ENCODE measurements around the gene HABP2.

DNA sequence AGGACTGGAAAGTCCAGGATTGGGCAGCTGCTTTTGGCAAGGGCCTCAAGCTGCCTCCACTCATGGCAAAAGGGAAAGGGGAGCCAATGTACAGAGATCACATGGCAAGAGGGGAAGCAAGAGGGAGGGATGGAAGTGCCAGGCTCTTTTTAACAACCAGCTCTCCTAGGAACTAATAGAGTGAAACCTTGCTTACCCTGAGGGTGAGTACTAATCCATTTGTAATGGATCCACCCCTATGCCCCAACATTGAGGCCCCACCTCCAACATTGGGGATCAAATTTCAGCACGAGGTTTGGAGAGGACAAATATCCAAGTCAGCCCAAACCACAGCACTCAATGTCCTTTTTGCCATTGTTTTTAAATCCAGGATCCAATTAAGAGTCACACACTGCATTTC, 12.5 kb downstream of the HABP2 start:
- TF ChIP-seq, protein P1, sequence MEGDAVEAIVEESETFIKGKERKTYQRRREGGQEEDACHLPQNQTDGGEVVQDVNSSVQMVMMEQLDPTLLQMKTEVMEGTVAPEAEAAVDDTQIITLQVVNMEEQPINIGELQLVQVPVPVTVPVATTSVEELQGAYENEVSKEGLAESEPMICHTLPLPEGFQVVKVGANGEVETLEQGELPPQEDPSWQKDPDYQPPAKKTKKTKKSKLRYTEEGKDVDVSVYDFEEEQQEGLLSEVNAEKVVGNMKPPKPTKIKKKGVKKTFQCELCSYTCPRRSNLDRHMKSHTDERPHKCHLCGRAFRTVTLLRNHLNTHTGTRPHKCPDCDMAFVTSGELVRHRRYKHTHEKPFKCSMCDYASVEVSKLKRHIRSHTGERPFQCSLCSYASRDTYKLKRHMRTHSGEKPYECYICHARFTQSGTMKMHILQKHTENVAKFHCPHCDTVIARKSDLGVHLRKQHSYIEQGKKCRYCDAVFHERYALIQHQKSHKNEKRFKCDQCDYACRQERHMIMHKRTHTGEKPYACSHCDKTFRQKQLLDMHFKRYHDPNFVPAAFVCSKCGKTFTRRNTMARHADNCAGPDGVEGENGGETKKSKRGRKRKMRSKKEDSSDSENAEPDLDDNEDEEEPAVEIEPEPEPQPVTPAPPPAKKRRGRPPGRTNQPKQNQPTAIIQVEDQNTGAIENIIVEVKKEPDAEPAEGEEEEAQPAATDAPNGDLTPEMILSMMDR (IDR thresholded peaks at IDR 0.05; ENCODE audit: poor library complexity): no peak
- TF ChIP-seq EZH2phosphoT487 (IDR thresholded peaks at IDR 0.05; ENCODE audit: low read depth, severe bottlenecking, unreplicated experiment) (no peak), EZH2 (IDR thresholded peaks at IDR 0.05; ENCODE audit: borderline replicate concordance) (no peak)
